Activated CD8-positive, alpha-beta T cell treated with anti-CD3 and anti-CD28 coated beads for 36 hours (primary cell): ENCODE measurements around the gene RFNG. TPM values are rescaled to one million over a fixed set of nuclear protein-coding genes. Genes with fewer than 3 reads are reported as not detected.
A peak's percentile ranks its signal among the peaks of the same experiment; 100 is the strongest.

Experiments
- ATAC-seq: fragments of 200-7000 bp; cut with Tn5 transposase; one replicate; pipeline ENCODE4 v1.10.0; 2021; ENCODE audit warnings: mild to moderate bottlenecking, moderate library complexity
- CTCF ChIA-PET: fragments of 350-600 bp; sonication (Branson Sonifier 250); formaldehyde crosslinking; loops from one replicate; lab custom pipeline; 2021; ENCODE audit warnings: antibody characterized with exemption; lab: Charles Lee
- POLR2A ChIA-PET: fragments of 350-600 bp; sonication (Branson Sonifier 250); formaldehyde crosslinking; loops from one replicate; lab custom pipeline; 2021; ENCODE audit warnings: antibody characterized with exemption; lab: Charles Lee
- DNase-seq: peaks from one replicate; pipeline ENCODE4 v3.0.0-alpha.2; 2020
- H3K27ac Mint-ChIP-seq: one replicate; pipeline ENCODE4 v1.8.0; 2021; ENCODE audit warnings: mild to moderate bottlenecking, mixed read lengths
- H3K27me3 Mint-ChIP-seq: one replicate; pipeline ENCODE4 v1.8.0; 2021; ENCODE audit warnings: mixed read lengths
- H3K36me3 Mint-ChIP-seq: one replicate; pipeline ENCODE4 v1.8.0; 2021; ENCODE audit warnings: low read depth, mixed read lengths
- H3K4me1 Mint-ChIP-seq: one replicate; pipeline ENCODE4 v1.8.0; 2021; ENCODE audit warnings: low read depth, mixed read lengths
- H3K4me3 Mint-ChIP-seq: one replicate; pipeline ENCODE4 v1.8.0; 2021; ENCODE audit warnings: mild to moderate bottlenecking, moderate library complexity, mixed read lengths
- H3K9me3 Mint-ChIP-seq: one replicate; pipeline ENCODE4 v1.8.0; 2021; ENCODE audit warnings: mixed read lengths
- CTCF ChIP-seq: fragments of 200-600 bp; IDR thresholded peaks from one replicate; pipeline ENCODE4 v1.8.0; 2022; ENCODE audit warnings: antibody characterized with exemption, mild to moderate bottlenecking
- intact Hi-C: fragments of 100-400 bp; cut with micrococcal nuclease; formaldehyde crosslinking; loops from one replicate; pipeline ENCODE4 v1.10.0; 2022
- total RNA-seq, 2 experiments: library from RNA; stranded (reverse); gene quantifications; one replicate each; pipeline ENCODE4 v1.2.3, GENCODE V29; 2021

RFNG gene
- total RNA-seq, 2 experiments from 2014 or later, result 14.2 to 15.3 TPM

GRCh38 chr17:82028246-82028645 lies 23.4 kb downstream of the RFNG start:
- no peak for TF ChIP-seq CTCF
- H3K27me3 Mint-ChIP-seq, result no peaks in the 10 kb centered on the region
- H3K36me3 Mint-ChIP-seq, result no peaks in the 10 kb centered on the region
- CTCF ChIA-PET, result interaction anchor here (0.9 to 2.4 kb wide), 4 partner anchors 9 to 126 kb away, joined by 3 to 6 read pairs (median 4); partner anchors contain the start of gene DCXR
- H3K4me3 Mint-ChIP-seq, result no peak overlapping the region
- no peak overlapping the region for H3K27ac Mint-ChIP-seq
- DNase-seq (no peak), ATAC-seq (no peak)
- no peaks in the 10 kb centered on the region for H3K9me3 Mint-ChIP-seq
- peaks cover 11% of the 10 kb centered on the region for H3K4me1 Mint-ChIP-seq
- POLR2A ChIA-PET, result interaction anchor here (0.9 kb wide), 1 partner anchor 325 kb away, joined by 3 read pairs; the partner anchor contains the start of gene MRPL12
- intact Hi-C loops, result loop anchor here (10.0 kb wide), 1 partner anchor 127 kb away; no protein-coding TSS in a partner anchor

GRCh38 chr17:82025401-82026107 lies 26.1 kb downstream of the RFNG start:
- Mint-ChIP-seq H3K27ac (no peak overlapping the region), H3K9me3 (no peaks in the 10 kb centered on the region), H3K4me3 (no peak overlapping the region), H3K36me3 (peaks cover 2% of the 10 kb centered on the region), H3K27me3 (no peaks in the 10 kb centered on the region), H3K4me1 (peaks cover 18% of the 10 kb centered on the region)
- TF ChIP-seq CTCF, result no peak
- DNase-seq (no peak), ATAC-seq (no peak)
- intact Hi-C loops, result loop anchor here (10.0 kb wide), 1 partner anchor 129 kb away; no protein-coding TSS in a partner anchor
- ChIA-PET CTCF (interaction anchor here (1.0 to 1.9 kb wide), 2 partner anchors 12 to 66 kb away, joined by 3 to 7 read pairs; partner anchors contain the start of gene DCXR), POLR2A (interaction anchor here (1.7 kb wide), 1 partner anchor 10 kb away, joined by 6 read pairs; no protein-coding TSS in a partner anchor)

GRCh38 chr17:82024859-82025258 lies 26.8 kb downstream of the RFNG start:
- Mint-ChIP-seq H3K4me1 (peaks cover 16% of the 10 kb centered on the region), H3K27me3 (no peaks in the 10 kb centered on the region), H3K36me3 (peaks cover 2% of the 10 kb centered on the region), H3K4me3 (no peak overlapping the region), H3K27ac (no peak overlapping the region), H3K9me3 (no peaks in the 10 kb centered on the region)
- intact Hi-C loops, result loop anchor here (5.0 to 10.0 kb wide), 2 partner anchors 68 to 130 kb away; no protein-coding TSS in a partner anchor
- no peak for TF ChIP-seq CTCF
- ATAC-seq (no peak), DNase-seq (no peak)
- ChIA-PET POLR2A (no interaction called here), CTCF (interaction anchor here (1.5 kb wide), 1 partner anchor 13 kb away, joined by 6 read pairs; the partner anchor contains the start of gene DCXR)

- H3K9me3 Mint-ChIP-seq, result no peaks in the 10 kb centered on the region
- ChIA-PET CTCF (interaction anchor here (1.0 to 6.5 kb wide), 6 partner anchors 9 to 215 kb away, joined by 3 to 121 read pairs (median 4); partner anchors contain the start of genes DCXR, MAFG and NOTUM), POLR2A (interaction anchor here (0.6 to 1.2 kb wide), 3 partner anchors 12 to 388 kb away, joined by 4 read pairs; no protein-coding TSS in a partner anchor)
- peak; percentile 48 for DNase-seq
- intact Hi-C loops, result loop anchor here (5.0 to 10.0 kb wide), 2 partner anchors 66 to 131 kb away; no protein-coding TSS in a partner anchor
- peaks cover 3% of the 10 kb centered on the region for H3K36me3 Mint-ChIP-seq
- H3K4me1 Mint-ChIP-seq, result peaks cover 12% of the 10 kb centered on the region
- peak; percentile 0 for ATAC-seq
- no peaks in the 10 kb centered on the region for H3K27me3 Mint-ChIP-seq
- H3K4me3 Mint-ChIP-seq, result peak overlapping the region; percentile 89
- TF ChIP-seq CTCF, result no peak
- H3K27ac Mint-ChIP-seq, result no peak overlapping the region
Observed at GRCh38 chr17:82023447-82024241, 28.0 kb downstream of the RFNG start.
